SU-DHL-6 (cell line): ENCODE data around the gene USO1.
"Not testable (repeated sequence)": the region's sequence is repeated elsewhere in the genome, so short reads cannot be mapped to it uniquely, and the experiment has no call there.

Experiments used
- CTCF ChIP-seq: fragments of 200-600 bp; sonication (generic); IDR thresholded peaks from one replicate; pipeline ENCODE4 v1.5.1; 2017; ENCODE audit warnings: antibody characterized with exemption, mild to moderate bottlenecking, low read length, moderate library complexity; ENCODE audit not compliant: insufficient read depth, poor library complexity, severe bottlenecking
- EZH2phosphoT487 ChIP-seq: fragments of 200-600 bp; sonication (generic), shearing (Covaris generic); conservative IDR thresholded peaks from 2 replicates; pipeline ENCODE4 v1.6.1; 2018; ENCODE audit warnings: mild to moderate bottlenecking, antibody characterized with exemption, low read length, moderate library complexity, mixed read lengths

- not testable (repeated sequence) for TF ChIP-seq CTCF, EZH2phosphoT487
Observed at GRCh38 chr4:75725942-75726538, 1.7 kb downstream of the USO1 start.
